Stimulated activated CD8-positive, alpha-beta memory T cell treated with anti-CD3 and anti-CD28 coated beads, Interleukin-7, amount 100 ng/mL, for 48 hours (primary cell): ENCODE results near the gene EML2.

ENCODE experiments used
- DNase-seq, 2 donors: peaks; one replicate each; pipeline ENCODE4 v3.0.0-alpha.2; 2020; ENCODE audit warnings: low read depth in 1 of 2; ENCODE audit errors: extremely low read depth in 1 of 2

EML2 gene

DNA sequence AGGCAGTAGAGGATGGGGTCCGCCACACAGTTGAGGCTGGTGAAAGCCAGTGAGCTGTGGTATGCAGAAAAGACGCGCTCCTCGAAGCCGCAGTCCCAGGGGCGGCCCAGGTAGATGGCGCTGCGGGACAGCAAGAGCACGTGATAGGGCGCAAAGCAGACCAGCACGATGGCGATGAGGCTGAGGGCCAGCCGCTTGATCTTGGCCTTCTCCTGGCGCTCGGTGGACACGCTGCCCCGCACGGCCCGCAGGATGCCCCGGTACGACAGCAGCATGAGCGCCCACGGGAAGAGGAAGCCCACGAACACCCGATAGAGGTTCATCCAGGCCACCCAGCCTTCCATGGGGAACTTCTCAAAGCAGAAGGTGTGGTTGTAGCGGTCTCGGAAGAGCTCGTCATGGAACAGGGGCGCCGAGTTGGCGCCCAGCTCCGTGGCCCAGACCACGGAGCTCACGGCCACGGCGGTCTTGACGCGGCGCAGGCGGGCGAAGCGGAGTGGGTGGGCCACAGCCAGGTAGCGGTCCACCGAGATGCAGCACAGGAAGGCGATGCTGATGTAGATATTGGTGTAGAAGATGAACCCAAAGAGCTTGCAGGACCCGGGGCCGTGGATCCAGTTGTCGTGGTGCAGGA, 48.1 kb downstream of the EML2 start:
- peak in 1 of 2 donors; percentile 30 for DNase-seq

DNA sequence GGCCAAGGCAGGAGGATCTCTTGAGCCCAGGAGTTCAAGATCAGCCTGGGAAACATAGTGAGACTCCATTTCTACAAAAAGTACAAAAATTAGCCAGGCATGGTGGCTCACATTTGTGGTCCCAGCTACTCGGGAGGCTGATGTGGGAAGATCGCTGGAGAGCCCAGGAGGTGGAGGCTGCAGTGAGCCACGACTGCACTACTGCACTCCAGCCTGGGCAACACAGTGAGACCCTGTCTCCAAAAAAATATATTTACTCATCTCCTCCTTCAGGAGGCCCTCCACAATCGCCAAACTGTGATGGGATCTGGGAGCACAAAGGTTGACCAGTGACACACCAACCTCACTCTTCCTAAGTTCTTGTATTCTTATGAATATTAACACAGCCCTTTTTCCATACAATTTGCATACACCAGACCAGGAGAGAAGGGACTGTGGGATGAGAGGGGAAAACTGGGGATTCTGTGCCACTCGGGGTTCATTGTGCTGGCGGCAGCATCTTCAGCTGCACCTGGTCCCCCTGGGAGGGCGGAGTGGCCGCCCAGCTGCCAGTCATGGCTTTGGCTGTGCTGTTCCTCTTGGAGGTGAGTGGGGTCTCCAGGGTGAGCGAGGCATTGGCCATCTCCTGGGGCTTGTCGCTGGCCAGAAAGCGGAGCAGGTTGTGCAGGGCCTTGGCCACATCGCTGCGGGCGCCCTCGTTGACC, 48.7 kb downstream of the EML2 start:
- no peak for DNase-seq

- no peak for DNase-seq
Measured at GRCh38 chr19:45589768-45590167, 49.4 kb downstream of the EML2 start.

DNA sequence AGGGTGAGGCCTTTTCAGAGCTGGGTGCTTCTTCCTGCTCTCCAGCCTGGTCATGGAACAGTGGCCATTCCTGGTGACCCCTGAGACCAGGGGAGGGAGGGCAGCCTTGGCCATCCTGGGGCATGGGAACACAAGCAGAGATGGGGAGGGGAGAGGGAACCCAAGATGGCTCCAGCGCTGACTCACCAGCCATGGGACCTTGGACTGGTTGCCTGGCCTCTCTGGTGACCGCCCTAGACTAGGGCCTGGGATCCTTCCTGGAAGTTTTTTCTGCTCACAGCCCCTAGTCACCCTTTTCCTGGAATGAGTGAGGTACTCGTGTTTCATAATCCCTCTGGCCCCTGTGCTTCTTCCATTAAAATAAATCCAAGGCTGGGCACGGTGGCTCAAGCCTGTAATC, 51.3 kb downstream of the EML2 start:
- no peak for DNase-seq

DNA sequence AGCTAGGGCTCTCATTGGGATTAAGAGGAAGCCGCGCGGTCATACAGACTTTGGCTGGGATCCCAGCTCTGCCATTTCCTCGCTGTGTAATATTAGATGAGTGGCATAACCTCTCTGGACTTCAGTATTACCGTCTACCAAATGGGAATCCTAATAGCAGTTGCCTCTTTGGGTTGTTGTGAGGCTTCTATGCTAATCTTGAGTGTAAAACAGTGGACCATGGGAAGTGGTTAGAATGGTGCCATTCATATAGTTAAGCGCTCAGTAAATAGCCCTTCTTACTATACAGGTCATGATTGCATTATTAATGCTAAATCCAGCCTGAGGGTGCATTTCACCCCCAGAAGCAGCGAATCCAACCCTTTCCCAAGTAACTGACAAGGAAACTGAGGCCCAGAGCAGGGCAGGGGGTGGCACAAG, 54.0 kb downstream of the EML2 start:
- no peak for DNase-seq

DNA sequence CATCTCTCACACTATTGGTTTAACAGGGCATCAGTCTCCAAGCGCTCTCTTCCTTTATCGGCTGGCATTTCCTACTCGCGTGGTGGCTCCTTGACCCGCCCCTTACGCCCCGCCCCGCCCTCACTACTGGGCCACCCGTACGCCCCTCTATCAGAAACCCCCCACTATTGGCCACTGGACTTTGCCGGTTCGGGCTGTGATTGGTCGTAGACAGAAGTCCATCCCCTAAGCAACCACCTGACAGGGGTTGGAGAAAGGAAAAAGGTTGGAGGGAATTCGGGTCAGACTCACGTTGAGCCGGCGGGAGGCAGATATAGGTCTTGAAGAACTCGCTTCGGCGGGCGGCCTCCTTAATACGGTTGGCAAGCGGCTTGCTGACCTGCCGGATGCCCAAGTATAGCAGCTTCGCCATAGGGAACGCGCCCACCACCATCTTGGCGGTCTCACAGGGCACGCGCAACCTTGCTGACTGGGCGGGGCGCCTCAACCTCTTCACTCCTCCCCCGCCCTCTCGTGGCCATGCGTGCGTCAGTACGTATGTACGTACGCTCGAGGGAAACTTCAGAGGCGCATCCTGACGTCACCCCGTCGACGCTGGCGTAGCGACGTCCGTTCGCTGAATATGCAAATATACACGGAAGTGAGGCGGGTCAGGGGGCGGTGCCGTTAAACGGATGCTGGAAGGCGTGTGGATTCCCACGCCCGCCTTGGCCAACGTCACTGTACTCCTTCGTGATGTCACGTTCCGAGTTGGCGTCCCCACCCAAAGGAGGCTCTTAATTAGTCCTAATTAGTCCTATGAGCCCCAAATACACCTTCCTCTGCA, 54.7 kb downstream of the EML2 start, which contains the start of gene OPA3:
OPA3 (minus strand) TSS at position 471 of the 826 bp plus-strand sequence; CDS start at position 433, 38 bp downstream.
- DNase-seq: peak; percentile 93 to 100

- DNase-seq: no peak
Measured at GRCh38 chr19:45581576-45581975, 57.6 kb downstream of the EML2 start.

DNA sequence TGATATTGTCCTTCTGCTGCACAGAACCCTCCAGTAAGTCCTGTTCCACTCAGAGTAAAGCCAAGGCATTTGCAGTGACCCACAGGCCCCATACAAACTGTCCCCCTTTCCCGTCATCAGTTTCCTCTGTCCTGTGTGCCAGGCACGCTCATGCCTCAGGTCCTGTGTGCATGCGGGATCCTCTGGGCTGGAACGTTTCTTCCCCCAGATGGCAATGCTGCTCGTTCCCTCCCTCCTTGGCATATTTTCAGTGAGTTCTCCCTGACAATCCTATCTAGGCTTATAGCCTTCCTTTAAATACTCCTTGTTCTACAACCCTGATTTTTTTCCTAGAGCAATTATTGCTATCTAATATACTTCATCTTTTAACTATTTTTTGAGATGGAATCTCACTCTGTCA, 60.3 kb downstream of the EML2 start:
- DNase-seq: no peak

DNA sequence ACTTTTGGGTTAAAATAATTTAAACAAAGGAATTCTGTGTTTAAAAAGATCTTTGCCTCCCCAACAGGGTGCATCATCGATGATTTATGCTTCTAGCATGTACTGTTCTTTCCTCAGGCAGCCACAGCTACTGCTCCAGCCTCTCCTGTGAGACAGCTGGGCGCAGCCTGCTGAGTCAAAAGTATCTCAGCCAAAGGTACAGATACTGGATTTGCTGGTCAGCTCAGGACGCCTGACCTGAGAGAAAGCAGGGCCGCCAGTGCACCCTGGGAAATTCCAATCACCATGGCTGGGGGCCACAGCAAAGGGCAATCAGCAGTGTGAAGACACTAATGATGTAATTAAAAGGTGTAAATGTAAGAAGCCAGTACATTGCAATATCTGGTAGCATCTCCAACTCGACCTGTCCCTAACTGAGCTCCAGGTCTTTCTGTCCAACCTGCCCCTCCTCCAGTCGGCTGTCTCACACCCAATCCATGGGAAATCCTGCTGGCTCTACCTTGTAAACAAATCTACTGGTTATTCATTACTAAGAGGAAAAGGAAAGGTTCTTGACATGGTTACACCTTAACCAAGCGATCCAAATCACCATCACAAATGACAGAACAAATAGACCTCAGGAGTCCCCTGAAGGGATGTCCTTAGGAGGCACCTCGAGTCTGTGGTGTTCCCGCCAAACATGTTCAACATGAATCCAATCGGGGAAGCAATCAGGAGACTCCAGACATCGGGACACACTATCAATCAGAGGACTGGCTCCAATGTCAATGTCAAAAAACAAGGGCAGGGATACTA, 61.9 kb downstream of the EML2 start:
- DNase-seq: no peak

- no peak for DNase-seq
Measured at GRCh38 chr19:45576682-45577081, 62.5 kb downstream of the EML2 start.

- no peak for DNase-seq
Measured at GRCh38 chr19:45575216-45575615, 64.0 kb downstream of the EML2 start.

GRCh38 chr19:45574526-45574925, 64.7 kb downstream of the EML2 start:
- no peak for DNase-seq

DNA sequence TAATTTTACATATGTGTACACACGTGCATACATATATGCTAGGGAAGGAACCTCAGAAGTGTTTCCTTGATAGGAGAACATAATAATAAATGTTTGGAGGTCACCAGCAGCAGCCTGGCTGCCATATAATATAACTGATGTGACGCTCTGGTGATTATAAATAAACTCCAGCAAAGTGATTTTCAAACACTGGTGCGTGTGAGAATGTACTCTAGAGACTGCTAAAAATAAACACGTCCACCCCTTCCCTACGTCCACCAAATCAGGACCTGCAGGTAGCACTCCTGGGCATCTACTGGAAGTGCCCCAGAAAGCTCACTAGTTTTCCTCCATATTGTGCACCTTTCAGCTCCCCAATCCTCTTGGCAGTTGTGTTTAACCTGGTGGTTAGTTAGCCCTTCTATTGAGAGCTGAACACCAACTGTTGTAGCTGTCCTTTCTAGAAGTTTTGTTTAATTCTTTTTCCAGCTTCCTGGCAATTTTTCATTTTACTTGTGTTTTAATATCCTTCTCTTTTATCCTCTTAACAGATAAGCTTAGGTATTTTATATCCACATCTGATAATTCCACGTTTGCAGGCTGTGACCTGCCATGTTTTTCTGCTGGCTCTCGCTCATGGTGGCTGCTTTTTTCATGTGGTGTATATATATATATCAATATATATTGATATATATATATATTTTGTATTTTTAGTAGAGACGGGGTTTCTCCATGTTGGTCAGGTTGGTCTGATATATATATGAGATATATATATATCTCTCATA, 67.6 kb downstream of the EML2 start:
- DNase-seq: no peak

GRCh38 chr19:45569619-45570421, 69.4 kb downstream of the EML2 start:
- peak; percentile 27 to 41 for DNase-seq

GRCh38 chr19:45568732-45569131, 70.5 kb downstream of the EML2 start:
- DNase-seq: no peak

DNA sequence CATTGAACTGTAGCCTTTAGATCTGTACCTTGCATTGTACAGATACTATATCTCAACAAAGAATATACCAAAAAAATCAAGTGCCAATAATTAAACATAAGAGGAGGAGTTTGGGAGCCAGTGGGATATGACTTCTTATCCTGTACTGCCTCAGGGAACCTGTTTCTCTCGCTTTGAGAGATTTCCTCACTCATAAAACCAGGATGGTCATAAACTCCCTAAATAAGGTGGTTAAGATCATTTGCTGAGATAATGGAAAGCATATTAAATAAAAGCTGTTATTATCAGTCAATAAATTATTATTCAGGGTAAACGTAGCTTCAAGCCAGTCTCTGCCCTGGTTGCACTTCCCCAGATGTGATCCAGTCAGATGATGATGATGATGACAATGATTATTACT, 71.6 kb downstream of the EML2 start:
- no peak for DNase-seq

DNA sequence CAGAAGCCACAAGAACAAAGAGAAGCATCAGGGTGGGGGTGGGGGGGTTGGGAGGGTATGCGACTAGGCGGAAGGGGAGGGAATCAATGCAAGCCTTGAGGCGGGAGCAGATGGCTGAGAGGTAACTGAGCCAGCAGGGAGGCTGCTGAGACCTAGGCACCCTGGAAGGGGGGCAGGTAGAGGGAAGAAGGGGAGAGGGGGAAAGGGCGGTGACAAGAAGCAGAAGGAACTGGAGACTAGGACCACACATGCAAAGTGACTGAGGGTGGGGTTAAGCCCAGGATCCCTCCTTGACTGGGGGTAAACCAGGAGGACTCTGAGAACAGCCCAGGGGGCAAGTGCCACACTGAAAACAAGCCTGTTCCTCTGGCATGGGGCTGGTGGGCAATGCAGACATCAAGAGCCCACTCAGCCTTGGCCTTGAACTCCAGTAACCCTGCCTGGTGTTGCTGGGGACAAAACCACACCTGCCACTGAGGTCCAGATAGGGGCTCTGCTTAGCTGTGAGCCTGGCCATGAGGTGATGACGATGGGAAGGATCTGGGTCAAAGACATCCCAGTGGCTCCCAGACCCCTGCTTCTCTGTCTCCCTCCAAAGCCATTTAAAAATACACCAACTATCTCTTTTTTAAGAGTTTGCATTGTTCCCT, 74.9 kb downstream of the EML2 start:
- no peak for DNase-seq

GRCh38 chr19:45560686-45561085, 78.5 kb downstream of the EML2 start:
- DNase-seq: no peak

GRCh38 chr19:45560038-45560437, 79.2 kb downstream of the EML2 start:
- no peak for DNase-seq
